ENCODE data around the gene MRC1.

DNA sequence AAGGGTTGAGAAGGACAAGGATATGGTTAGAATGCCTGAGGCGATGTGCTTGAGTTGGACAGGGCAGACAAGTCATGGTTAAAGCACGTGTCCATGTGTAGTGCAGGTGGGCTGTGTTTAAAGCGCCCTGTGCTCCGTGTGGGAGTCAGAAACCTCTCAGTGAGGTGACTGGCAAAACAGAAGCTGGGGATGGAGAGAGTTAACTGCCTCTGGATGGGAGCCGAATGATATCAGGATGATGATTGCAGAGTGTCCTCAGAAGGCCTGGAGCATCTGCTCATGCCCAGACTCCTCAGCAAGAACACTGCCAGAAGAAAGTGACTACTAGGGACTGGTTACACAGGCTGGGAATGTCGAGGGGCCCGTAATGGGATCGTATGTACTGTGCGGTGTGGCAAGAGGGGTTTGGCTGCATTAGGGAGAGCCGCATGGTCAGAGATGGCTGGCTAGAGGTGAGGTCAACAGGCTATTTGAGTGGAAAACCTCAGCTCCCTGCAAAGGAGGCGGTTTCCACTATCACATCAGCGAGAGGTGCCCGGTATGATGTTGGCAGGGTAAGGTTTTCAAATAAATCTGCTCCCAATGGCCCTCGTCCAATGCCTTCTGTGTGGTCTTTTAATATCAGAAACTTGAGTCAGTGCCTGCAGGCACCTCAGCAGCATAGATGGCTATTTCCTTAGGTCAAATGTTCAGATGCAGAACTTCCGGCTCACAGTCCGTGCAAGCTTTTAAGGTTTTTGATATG is 26.1 kb upstream of the MRC1 start:
- TF ChIP-seq YY1 (IDR thresholded peaks at IDR 0.05; ENCODE audit: extremely low read depth, insufficient replicate concordance, low read depth, low read length), result no peak
- TF ChIP-seq, protein P1, sequence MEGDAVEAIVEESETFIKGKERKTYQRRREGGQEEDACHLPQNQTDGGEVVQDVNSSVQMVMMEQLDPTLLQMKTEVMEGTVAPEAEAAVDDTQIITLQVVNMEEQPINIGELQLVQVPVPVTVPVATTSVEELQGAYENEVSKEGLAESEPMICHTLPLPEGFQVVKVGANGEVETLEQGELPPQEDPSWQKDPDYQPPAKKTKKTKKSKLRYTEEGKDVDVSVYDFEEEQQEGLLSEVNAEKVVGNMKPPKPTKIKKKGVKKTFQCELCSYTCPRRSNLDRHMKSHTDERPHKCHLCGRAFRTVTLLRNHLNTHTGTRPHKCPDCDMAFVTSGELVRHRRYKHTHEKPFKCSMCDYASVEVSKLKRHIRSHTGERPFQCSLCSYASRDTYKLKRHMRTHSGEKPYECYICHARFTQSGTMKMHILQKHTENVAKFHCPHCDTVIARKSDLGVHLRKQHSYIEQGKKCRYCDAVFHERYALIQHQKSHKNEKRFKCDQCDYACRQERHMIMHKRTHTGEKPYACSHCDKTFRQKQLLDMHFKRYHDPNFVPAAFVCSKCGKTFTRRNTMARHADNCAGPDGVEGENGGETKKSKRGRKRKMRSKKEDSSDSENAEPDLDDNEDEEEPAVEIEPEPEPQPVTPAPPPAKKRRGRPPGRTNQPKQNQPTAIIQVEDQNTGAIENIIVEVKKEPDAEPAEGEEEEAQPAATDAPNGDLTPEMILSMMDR (IDR thresholded peaks at IDR 0.05 in 2 of 3, conservative IDR thresholded peaks at IDR 0.05 in 1 of 3; ENCODE audit: borderline replicate concordance in 1 of 3, insufficient read depth in 1 of 3, low read depth in 2 of 3, low read length in 2 of 3), result no peak
- TF ChIP-seq RAD21 (IDR thresholded peaks at IDR 0.05; ENCODE audit: low read depth), result no peak
- TF ChIP-seq EGR1 (IDR thresholded peaks at IDR 0.05; ENCODE audit: low read depth), result no peak
- TF ChIP-seq TCF7L2 (IDR thresholded peaks at IDR 0.05; ENCODE audit: borderline replicate concordance, extremely low read depth, insufficient read depth, insufficient read length), result no peak
- no peak for TF ChIP-seq ELF1 (IDR thresholded peaks at IDR 0.05; ENCODE audit: borderline replicate concordance, low read depth)
- no peak for TF ChIP-seq EZH2 (IDR thresholded peaks at IDR 0.05)
- TF ChIP-seq, protein P2, sequence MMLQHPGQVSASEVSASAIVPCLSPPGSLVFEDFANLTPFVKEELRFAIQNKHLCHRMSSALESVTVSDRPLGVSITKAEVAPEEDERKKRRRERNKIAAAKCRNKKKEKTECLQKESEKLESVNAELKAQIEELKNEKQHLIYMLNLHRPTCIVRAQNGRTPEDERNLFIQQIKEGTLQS (IDR thresholded peaks at IDR 0.05), result no peak
- no peak for TF ChIP-seq ZNF274 (IDR thresholded peaks at IDR 0.05; ENCODE audit: low read depth, low read length)
- TF ChIP-seq JUND (IDR thresholded peaks at IDR 0.05), result no peak
- TF ChIP-seq POLR2AphosphoS5 (IDR thresholded peaks at IDR 0.05; ENCODE audit: low read depth, low read length), result no peak
- TF ChIP-seq POLR2A (IDR thresholded peaks at IDR 0.05; ENCODE audit: borderline replicate concordance, extremely low read depth, insufficient read depth, insufficient read length), result no peak
- TF ChIP-seq FOSL1 (IDR thresholded peaks at IDR 0.05; ENCODE audit: low read depth), result no peak

Measured in HCT116 (cell line).